ENCODE data around the gene EXOC2.

The EXOC2 gene

GRCh38 chr6:492816-493414 is 200.0 kb downstream of the EXOC2 start:
- in situ Hi-C loops (cut with HindIII; ENCODE audit: low sequenced_read_pairs), result no loop called here
- no peak overlapping the region for H3K4me3 ChIP-seq (ENCODE audit: low read depth, low read length)
- no peak for DNase-seq (ENCODE audit: low read depth)
- TF ChIP-seq, protein P1, sequence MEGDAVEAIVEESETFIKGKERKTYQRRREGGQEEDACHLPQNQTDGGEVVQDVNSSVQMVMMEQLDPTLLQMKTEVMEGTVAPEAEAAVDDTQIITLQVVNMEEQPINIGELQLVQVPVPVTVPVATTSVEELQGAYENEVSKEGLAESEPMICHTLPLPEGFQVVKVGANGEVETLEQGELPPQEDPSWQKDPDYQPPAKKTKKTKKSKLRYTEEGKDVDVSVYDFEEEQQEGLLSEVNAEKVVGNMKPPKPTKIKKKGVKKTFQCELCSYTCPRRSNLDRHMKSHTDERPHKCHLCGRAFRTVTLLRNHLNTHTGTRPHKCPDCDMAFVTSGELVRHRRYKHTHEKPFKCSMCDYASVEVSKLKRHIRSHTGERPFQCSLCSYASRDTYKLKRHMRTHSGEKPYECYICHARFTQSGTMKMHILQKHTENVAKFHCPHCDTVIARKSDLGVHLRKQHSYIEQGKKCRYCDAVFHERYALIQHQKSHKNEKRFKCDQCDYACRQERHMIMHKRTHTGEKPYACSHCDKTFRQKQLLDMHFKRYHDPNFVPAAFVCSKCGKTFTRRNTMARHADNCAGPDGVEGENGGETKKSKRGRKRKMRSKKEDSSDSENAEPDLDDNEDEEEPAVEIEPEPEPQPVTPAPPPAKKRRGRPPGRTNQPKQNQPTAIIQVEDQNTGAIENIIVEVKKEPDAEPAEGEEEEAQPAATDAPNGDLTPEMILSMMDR (IDR thresholded peaks at IDR 0.05; ENCODE audit: low read depth, low read length, missing control alignments), result no peak

GRCh38 chr6:492178-492577 is 200.8 kb downstream of the EXOC2 start:
- no peak overlapping the region for H3K4me3 ChIP-seq (ENCODE audit: low read depth, low read length)
- TF ChIP-seq, protein P1 (IDR thresholded peaks at IDR 0.05; ENCODE audit: low read depth, low read length, missing control alignments), result no peak
- no peak for DNase-seq (ENCODE audit: low read depth)
- in situ Hi-C loops (cut with HindIII; ENCODE audit: low sequenced_read_pairs), result no loop called here

DNA sequence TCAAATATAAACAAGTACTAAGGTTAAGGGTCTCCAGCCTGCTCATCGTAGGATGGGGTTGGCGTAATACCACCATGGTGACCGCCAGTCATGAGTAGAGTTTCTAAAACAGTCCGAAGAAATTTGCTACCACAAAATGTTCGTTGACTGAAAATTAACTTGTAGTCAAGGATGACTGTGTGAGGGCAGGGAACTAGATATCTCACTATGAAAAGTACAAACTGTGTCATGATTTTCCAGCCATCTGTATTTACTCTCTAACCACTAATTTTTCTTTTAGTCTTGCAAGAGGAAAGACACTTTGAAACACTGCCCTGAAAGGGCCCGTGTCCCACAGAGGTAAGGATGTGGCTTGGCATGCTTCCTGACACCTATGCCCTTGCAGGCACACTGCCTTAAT is 201.7 kb downstream of the EXOC2 start:
- in situ Hi-C loops (cut with HindIII; ENCODE audit: low sequenced_read_pairs), result no loop called here
- H3K4me3 ChIP-seq (ENCODE audit: low read depth, low read length), result no peak overlapping the region
- TF ChIP-seq, protein P1 (IDR thresholded peaks at IDR 0.05; ENCODE audit: low read depth, low read length, missing control alignments), result no peak
- peak; percentile 4 for DNase-seq (ENCODE audit: low read depth)

DNA sequence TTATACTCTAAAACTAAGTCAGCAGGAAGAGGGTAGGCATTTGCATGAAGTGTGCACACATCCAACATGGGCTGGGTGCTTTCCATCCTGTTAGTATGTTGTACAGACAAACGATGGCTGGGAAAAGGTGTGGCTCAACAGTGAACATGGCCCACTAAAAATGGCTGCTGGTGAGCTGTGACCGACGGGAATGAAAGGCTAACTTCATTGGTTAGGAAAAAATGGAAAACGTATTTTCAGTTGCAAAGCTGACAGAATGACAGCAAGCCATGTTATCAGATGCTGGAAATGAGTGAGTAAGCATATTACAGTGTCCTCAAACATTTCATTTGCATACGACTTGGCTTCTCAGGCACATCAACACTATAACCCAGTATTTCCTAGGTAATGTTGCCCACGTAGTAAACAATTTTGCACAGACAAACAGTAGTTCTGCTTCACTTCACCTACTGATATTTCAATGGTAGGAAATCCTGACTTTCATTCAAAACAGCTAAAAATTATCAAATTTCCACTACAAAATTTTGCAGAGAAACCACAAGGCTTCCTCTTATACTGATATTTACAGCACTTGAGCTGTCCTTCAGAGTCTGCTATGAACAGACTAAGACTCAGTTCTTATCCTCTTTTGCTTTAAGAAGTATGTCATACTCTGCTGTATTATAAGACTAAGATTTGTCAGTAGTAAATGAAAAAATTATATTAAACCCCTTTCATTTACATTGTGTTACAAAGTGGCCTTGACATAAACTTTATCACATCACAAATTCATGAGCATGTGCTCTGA is 202.5 kb downstream of the EXOC2 start:
- no peak for DNase-seq (ENCODE audit: low read depth)
- no peak overlapping the region for H3K4me3 ChIP-seq (ENCODE audit: low read depth, low read length)
- TF ChIP-seq, protein P1 (IDR thresholded peaks at IDR 0.05; ENCODE audit: low read depth, low read length, missing control alignments), result no peak
- in situ Hi-C loops (cut with HindIII; ENCODE audit: low sequenced_read_pairs), result no loop called here

DNA sequence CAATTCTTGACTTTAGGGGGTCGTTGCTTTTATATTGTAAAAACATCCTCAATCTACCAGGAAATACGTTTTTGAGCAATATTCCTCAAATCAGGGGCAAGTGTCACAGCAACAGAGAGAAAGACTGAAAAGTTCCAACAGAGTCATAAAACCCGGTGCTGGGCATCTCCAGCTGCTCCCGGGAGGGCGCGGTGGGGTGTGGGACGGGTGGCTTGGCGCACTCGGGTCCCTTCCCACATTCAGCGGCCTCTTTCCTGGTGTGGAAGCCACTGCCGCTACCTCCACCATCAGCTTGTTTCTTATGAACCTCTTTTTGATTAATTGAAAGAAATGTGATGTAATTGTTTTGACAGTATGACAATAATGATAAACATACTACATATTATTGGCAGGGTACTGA is 203.2 kb downstream of the EXOC2 start:
- no peak overlapping the region for H3K4me3 ChIP-seq (ENCODE audit: low read depth, low read length)
- in situ Hi-C loops (cut with HindIII; ENCODE audit: low sequenced_read_pairs), result no loop called here
- TF ChIP-seq, protein P1 (IDR thresholded peaks at IDR 0.05; ENCODE audit: low read depth, low read length, missing control alignments), result no peak
- DNase-seq (ENCODE audit: low read depth), result no peak

DNA sequence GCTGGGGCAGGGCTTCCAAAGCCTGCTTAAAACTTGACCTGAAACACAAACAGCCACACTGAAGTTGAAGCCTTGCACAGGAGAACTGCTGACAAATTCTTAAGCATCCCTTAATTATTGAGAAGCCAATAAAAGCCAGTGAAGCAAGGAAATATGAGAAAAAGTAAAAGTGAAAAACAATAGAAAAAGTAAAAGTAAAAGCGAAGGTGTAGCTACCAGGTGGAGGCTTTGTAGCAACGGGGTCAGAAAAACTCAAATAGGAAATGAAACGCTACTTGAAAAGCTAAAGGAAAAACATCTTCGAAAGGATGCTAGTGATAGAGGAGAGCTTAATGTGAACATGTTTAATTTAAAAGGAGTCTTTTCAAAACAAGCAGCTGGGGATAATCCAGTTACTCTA is 203.9 kb downstream of the EXOC2 start:
- TF ChIP-seq, protein P1 (IDR thresholded peaks at IDR 0.05; ENCODE audit: low read depth, low read length, missing control alignments), result no peak
- DNase-seq (ENCODE audit: low read depth), result no peak
- no peak overlapping the region for H3K4me3 ChIP-seq (ENCODE audit: low read depth, low read length)
- in situ Hi-C loops (cut with HindIII; ENCODE audit: low sequenced_read_pairs), result no loop called here
